HepG2 (cell line): ENCODE results near the gene PODXL2. TPM values are rescaled to one million over a fixed set of nuclear protein-coding genes. Genes with fewer than 3 reads are reported as not detected.

Experiments used
- ATAC-seq: fragments of 200-7000 bp; cut with Tn5 transposase; 3 replicates; pipeline ENCODE4 v1.9.1; 2020; ENCODE audit warnings: mild to moderate bottlenecking, moderate library complexity
- BruUV-seq: library from RNA; stranded (reverse); fragments of 400-500 nt; replicated peaks from 2 replicates; lab custom pipeline; 2021; lab: Mats Ljungman, UMichigan
- CTCF ChIA-PET: fragments of 300-600 bp; formaldehyde crosslinking; extraction: SDS; loops from one replicate; lab custom pipeline; 2021; ENCODE audit warnings: low total read pairs, inconsistent platforms, low intra/inter-chr PET ratio; lab: Yijun Ruan, JAX
- POLR2A ChIA-PET: fragments of 350-600 bp; sonication (Branson Sonifier 250); formaldehyde crosslinking; loops from one replicate; lab custom pipeline; 2020; ENCODE audit warnings: antibody characterized with exemption, inconsistent platforms; lab: Yijun Ruan, JAX
- DNase-seq: peaks from one replicate; pipeline ENCODE4 v3.0.0-alpha.2; 2015; ENCODE audit warnings: low spot score
- FAIRE-seq: peaks from 3 replicates; lab custom pipeline; 2011; peaks lifted over from hg19 to GRCh38; lab: Jason Lieb, UNC
- H2AFZ ChIP-seq: one replicate; pipeline ENCODE4 v1.6.1; 2011; ENCODE audit warnings: low read length, inconsistent platforms
- H3K27ac ChIP-seq: fragments of 300-600 bp; 3 replicates; pipeline ENCODE4 v1.8.0; 2011; ENCODE audit warnings: mixed run types, mild to moderate bottlenecking, mixed read lengths, low read length, inconsistent platforms; ENCODE audit not compliant: insufficient read depth; ENCODE audit errors: extremely low read length
- H3K27me3 ChIP-seq, 2 experiments: fragments of 200-600 bp in 1 of 2; 2 replicates in 1 of 2; 3 replicates in 1 of 2; pipeline versions ENCODE4 v1.6.0 to v1.8.0; 2011; ENCODE audit warnings: low read length in 2 of 2, mild to moderate bottlenecking in 2 of 2, moderate library complexity in 2 of 2, inconsistent platforms in 1 of 2; ENCODE audit not compliant: insufficient read depth in 2 of 2, control insufficient read depth in 1 of 2
- H3K36me3 ChIP-seq, 2 experiments: fragments of 200-600 bp in 1 of 2; replicated peaks in 1 of 2; 2 replicates in 1 of 2; 3 replicates in 1 of 2; pipeline versions ENCODE4 v1.5.1 to v1.8.0; 2011; ENCODE audit warnings: low read length in 2 of 2, inconsistent platforms in 1 of 2; ENCODE audit not compliant: insufficient read depth in 2 of 2, control insufficient read depth in 1 of 2
- H3K4me1 ChIP-seq: 2 replicates; pipeline ENCODE4 v1.5.1; 2012; ENCODE audit warnings: low read length, inconsistent platforms; ENCODE audit not compliant: insufficient read depth
- H3K4me2 ChIP-seq: 2 replicates; pipeline ENCODE4 v1.6.0; 2011; ENCODE audit warnings: low read depth, low read length, inconsistent platforms
- H3K4me3 ChIP-seq, 3 experiments: fragments of 200-600 bp in 1 of 3; sonication (generic), shearing (Covaris generic) in 1 of 3; replicated peaks in 1 of 3; 2 replicates each; pipeline ENCODE4 v1.5.1; 2011 to 2016; ENCODE audit warnings: low read length in 3 of 3, inconsistent platforms in 2 of 3, low read depth in 2 of 3, mild to moderate bottlenecking in 2 of 3, control low read depth in 1 of 3, mixed read lengths in 1 of 3; ENCODE audit not compliant: insufficient read depth in 1 of 3
- H3K79me2 ChIP-seq: one replicate; pipeline ENCODE4 v1.6.1; 2011; ENCODE audit warnings: low read length, inconsistent platforms; ENCODE audit not compliant: insufficient read depth
- H3K9ac ChIP-seq: 2 replicates; pipeline ENCODE4 v1.6.0; 2011; ENCODE audit warnings: mild to moderate bottlenecking, low read depth, low read length, inconsistent platforms; ENCODE audit not compliant: insufficient read depth
- H3K9me3 ChIP-seq: 2 replicates; pipeline ENCODE4 v1.5.1; 2012; ENCODE audit warnings: mild to moderate bottlenecking, low read length
- H4K20me1 ChIP-seq: 2 replicates; pipeline ENCODE4 v1.6.0; 2011; ENCODE audit warnings: inconsistent platforms, mild to moderate bottlenecking, low read length, moderate library complexity; ENCODE audit not compliant: insufficient read depth
- ARNT2 ChIP-seq: sonication (generic); formaldehyde crosslinking; IDR thresholded peaks from 2 replicates; pipeline ENCODE4 v1.8.0; 2022; ENCODE audit warnings: mild to moderate bottlenecking, low read depth, missing genetic modification reagents, moderate library complexity
- ATF2 ChIP-seq: sonication (generic); formaldehyde crosslinking; IDR thresholded peaks from 2 replicates; pipeline ENCODE4 v1.4.0; 2020; ENCODE audit warnings: missing genetic modification reagents
- BHLHE40 ChIP-seq: IDR thresholded peaks from 2 replicates; pipeline ENCODE4 v1.6.1; 2011; ENCODE audit warnings: low read length, improper control_type of control experiment
- DMAP1 ChIP-seq: IDR thresholded peaks from 2 replicates; pipeline ENCODE4 v1.6.1; 2016
- HNRNPL ChIP-seq: fragments of 200-400 bp; formaldehyde crosslinking; IDR thresholded peaks from 2 replicates; pipeline ENCODE4 v1.6.1; 2017; ENCODE audit warnings: mild to moderate bottlenecking, low read depth, low read length
- NAIF1 ChIP-seq: sonication (generic); formaldehyde crosslinking; IDR thresholded peaks from 2 replicates; pipeline ENCODE4 v1.5.0; 2020; ENCODE audit warnings: mild to moderate bottlenecking, missing genetic modification reagents, borderline replicate concordance
- NCOR1 ChIP-seq: fragments of 200-600 bp; sonication (generic); IDR thresholded peaks from 2 replicates; pipeline ENCODE4 v1.7.0; 2017; ENCODE audit warnings: antibody characterized with exemption, low read length, borderline replicate concordance
- NFYC ChIP-seq: IDR thresholded peaks from 2 replicates; pipeline ENCODE4 v1.6.1; 2016; ENCODE audit warnings: missing genetic modification reagents, missing compliant biosample characterization
- POLR2AphosphoS2 ChIP-seq: IDR thresholded peaks from 2 replicates; pipeline ENCODE4 v1.6.1; 2011; ENCODE audit warnings: low read depth, low read length, improper control_type of control experiment
- TRIM24 ChIP-seq: sonication (generic); formaldehyde crosslinking; IDR thresholded peaks from 2 replicates; pipeline ENCODE4 v1.8.0; 2022; ENCODE audit warnings: mild to moderate bottlenecking, missing genetic modification reagents
- ZNF224 ChIP-seq: sonication (generic); formaldehyde crosslinking; IDR thresholded peaks from 2 replicates; pipeline ENCODE4 v1.5.0; 2020; ENCODE audit warnings: mild to moderate bottlenecking, missing genetic modification reagents
- ZNF260 ChIP-seq: sonication (generic); formaldehyde crosslinking; IDR thresholded peaks from 2 replicates; pipeline ENCODE4 v1.4.0; 2020; ENCODE audit warnings: missing genetic modification reagents, low read depth, mild to moderate bottlenecking, borderline replicate concordance
- ZNF296 ChIP-seq: sonication (generic); formaldehyde crosslinking; conservative IDR thresholded peaks from 2 replicates; pipeline ENCODE4 v1.5.0; 2020; ENCODE audit warnings: mild to moderate bottlenecking, missing genetic modification reagents
- ZNF660 ChIP-seq: sonication (generic); formaldehyde crosslinking; IDR thresholded peaks from 2 replicates; pipeline ENCODE4 v1.5.1; 2020; ENCODE audit warnings: mild to moderate bottlenecking, low read depth, missing genetic modification reagents, borderline replicate concordance
- ZNF768 ChIP-seq: sonication (generic); formaldehyde crosslinking; IDR thresholded peaks from 2 replicates; pipeline ENCODE4 v1.4.0; 2020; ENCODE audit warnings: missing genetic modification reagents
- ZNF770 ChIP-seq: sonication (generic); formaldehyde crosslinking; IDR thresholded peaks from 2 replicates; pipeline ENCODE4 v1.5.0; 2020; ENCODE audit warnings: mild to moderate bottlenecking, missing genetic modification reagents
- WGBS: methylation state at CpG from one replicate; pipeline ENCODE4 v1.1.6; 2017; ENCODE audit warnings: low lambda C conversion rate; 5-methylcytosine and 5-hydroxymethylcytosine counted together
- in situ Hi-C: cut with HindIII; loops from 2 replicates; pipeline ENCODE4 v1.10.0; 2017; ENCODE audit warnings: low pct_unique_long_range_greater_than_20kb; ENCODE audit not compliant: extremely low pct_ligation_motif_present
- intact Hi-C: fragments of 100-400 bp; cut with micrococcal nuclease; formaldehyde crosslinking; loops from one replicate; pipeline ENCODE4 v1.10.0; 2022; ENCODE audit not compliant: unreplicated experiment
- polyA plus RNA-seq, 8 experiments: library from polyadenylated mRNA; depleted of rRNA in 3 of 8; stranded (reverse) in 7 of 8; unstranded in 1 of 8; fragments of >200 nt; fragmentation: Illumina TruSeq in 4 of 8; extraction: Trizol in 4 of 8; gene quantifications; 2 replicates each; pipeline versions ENCODE4 v1.2.1 to v1.2.3, GENCODE V29; 2011 to 2016; ENCODE audit warnings: low read depth in 4 of 8, missing spikeins in 1 of 8, mixed read lengths in 1 of 8; ENCODE audit not compliant: insufficient read depth in 1 of 8
- total RNA-seq, 5 experiments: library from RNA; depleted of rRNA; stranded (reverse); fragments of >200 nt; fragmentation: Illumina TruSeq; extraction: Trizol; gene quantifications; 2 replicates each; pipeline ENCODE4 v1.2.3, GENCODE V29; 2016; ENCODE audit warnings: low read depth in 1 of 5
- TF ChIP-seq, protein P1 (sequence below): sonication (generic); formaldehyde crosslinking; IDR thresholded peaks from 2 replicates; pipeline ENCODE4 v1.4.0; 2020; ENCODE audit warnings: mild to moderate bottlenecking, missing genetic modification reagents
- TF ChIP-seq, protein P2 (sequence below): sonication (generic); formaldehyde crosslinking; IDR thresholded peaks from 2 replicates; pipeline ENCODE4 v1.8.1; 2023; ENCODE audit warnings: missing genetic modification reagents, mild to moderate bottlenecking, borderline replicate concordance
- TF ChIP-seq, protein P3 (sequence below): sonication (generic); formaldehyde crosslinking; IDR thresholded peaks from 2 replicates; pipeline ENCODE4 v1.4.0; 2020; ENCODE audit warnings: mild to moderate bottlenecking, missing genetic modification reagents

PODXL2 gene
- total and polyA plus RNA-seq, 2 of the 13 experiments (the other 11 are each of a cell fraction or from before 2014, with no cell fraction given), result 20.4 to 25.1 TPM

- in situ Hi-C loops (no loop called here), intact Hi-C loops (no loop called here)
- DNase-seq (no peak), FAIRE-seq (no peak), ATAC-seq (no peak)
- ChIA-PET CTCF (no interaction called here), POLR2A (no interaction called here)
- no peaks in the 10 kb centered on the region for H3K27me3 ChIP-seq
- no peak overlapping the region for H3K4me3 ChIP-seq
- no peaks in the 10 kb centered on the region for H3K9me3 ChIP-seq
- no peak overlapping the region for H3K9ac ChIP-seq
- 98% methylated on average over 7 of the region's 11 CpGs for WGBS
- 0 out of 2 replicates have a peak, but pooled peaks cover 2% of the 10 kb centered on the region for H4K20me1 ChIP-seq
- H2AFZ ChIP-seq, result no peak overlapping the region
- H3K4me2 ChIP-seq, result no peak overlapping the region
- H3K36me3 ChIP-seq, result peaks cover 8 to 23% of the 10 kb centered on the region in 2 experiments; a peak in 3 of 5 replicates
- BruUV-seq, result no TSS peak
- no peak overlapping the region for H3K27ac ChIP-seq
- H3K4me1 ChIP-seq, result no peaks in the 10 kb centered on the region
- H3K79me2 ChIP-seq, result peaks cover 7% of the 10 kb centered on the region
- no peak for TF ChIP-seq ZNF260 (CRISPR knock-in tag)
- TF ChIP-seq ARNT2 (CRISPR knock-in tag), result no peak
- TF ChIP-seq, protein P1, sequence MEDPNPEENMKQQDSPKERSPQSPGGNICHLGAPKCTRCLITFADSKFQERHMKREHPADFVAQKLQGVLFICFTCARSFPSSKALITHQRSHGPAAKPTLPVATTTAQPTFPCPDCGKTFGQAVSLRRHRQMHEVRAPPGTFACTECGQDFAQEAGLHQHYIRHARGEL (CRISPR knock-in tag), result no peak
- no peak for TF ChIP-seq ZNF296
- no peak for TF ChIP-seq TRIM24 (CRISPR knock-in tag)
- no peak for TF ChIP-seq DMAP1
- no peak for TF ChIP-seq ZNF770 (CRISPR knock-in tag)
- TF ChIP-seq, protein P2, sequence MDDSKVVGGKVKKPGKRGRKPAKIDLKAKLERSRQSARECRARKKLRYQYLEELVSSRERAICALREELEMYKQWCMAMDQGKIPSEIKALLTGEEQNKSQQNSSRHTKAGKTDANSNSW (CRISPR knock-in tag), result no peak
- no peak for TF ChIP-seq NAIF1 (CRISPR knock-in tag)
- no peak for TF ChIP-seq POLR2AphosphoS2
- no peak for TF ChIP-seq NCOR1
- no peak for TF ChIP-seq ZNF224 (CRISPR knock-in tag)
- TF ChIP-seq, protein P3, sequence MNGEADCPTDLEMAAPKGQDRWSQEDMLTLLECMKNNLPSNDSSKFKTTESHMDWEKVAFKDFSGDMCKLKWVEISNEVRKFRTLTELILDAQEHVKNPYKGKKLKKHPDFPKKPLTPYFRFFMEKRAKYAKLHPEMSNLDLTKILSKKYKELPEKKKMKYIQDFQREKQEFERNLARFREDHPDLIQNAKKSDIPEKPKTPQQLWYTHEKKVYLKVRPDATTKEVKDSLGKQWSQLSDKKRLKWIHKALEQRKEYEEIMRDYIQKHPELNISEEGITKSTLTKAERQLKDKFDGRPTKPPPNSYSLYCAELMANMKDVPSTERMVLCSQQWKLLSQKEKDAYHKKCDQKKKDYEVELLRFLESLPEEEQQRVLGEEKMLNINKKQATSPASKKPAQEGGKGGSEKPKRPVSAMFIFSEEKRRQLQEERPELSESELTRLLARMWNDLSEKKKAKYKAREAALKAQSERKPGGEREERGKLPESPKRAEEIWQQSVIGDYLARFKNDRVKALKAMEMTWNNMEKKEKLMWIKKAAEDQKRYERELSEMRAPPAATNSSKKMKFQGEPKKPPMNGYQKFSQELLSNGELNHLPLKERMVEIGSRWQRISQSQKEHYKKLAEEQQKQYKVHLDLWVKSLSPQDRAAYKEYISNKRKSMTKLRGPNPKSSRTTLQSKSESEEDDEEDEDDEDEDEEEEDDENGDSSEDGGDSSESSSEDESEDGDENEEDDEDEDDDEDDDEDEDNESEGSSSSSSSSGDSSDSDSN (CRISPR knock-in tag), result no peak
- no peak for TF ChIP-seq ZNF768 (CRISPR knock-in tag)
- no peak for TF ChIP-seq ZNF660 (CRISPR knock-in tag)
- no peak for TF ChIP-seq NFYC (CRISPR knock-in tag)
- TF ChIP-seq ATF2, result no peak
- TF ChIP-seq HNRNPL, result no peak
- TF ChIP-seq BHLHE40, result no peak
Measured at GRCh38 chr3:127580327-127581060, 48.5 kb upstream of the PODXL2 start.
